ENCODE results near the gene VSIG10L2.

The VSIG10L2 gene

DNA sequence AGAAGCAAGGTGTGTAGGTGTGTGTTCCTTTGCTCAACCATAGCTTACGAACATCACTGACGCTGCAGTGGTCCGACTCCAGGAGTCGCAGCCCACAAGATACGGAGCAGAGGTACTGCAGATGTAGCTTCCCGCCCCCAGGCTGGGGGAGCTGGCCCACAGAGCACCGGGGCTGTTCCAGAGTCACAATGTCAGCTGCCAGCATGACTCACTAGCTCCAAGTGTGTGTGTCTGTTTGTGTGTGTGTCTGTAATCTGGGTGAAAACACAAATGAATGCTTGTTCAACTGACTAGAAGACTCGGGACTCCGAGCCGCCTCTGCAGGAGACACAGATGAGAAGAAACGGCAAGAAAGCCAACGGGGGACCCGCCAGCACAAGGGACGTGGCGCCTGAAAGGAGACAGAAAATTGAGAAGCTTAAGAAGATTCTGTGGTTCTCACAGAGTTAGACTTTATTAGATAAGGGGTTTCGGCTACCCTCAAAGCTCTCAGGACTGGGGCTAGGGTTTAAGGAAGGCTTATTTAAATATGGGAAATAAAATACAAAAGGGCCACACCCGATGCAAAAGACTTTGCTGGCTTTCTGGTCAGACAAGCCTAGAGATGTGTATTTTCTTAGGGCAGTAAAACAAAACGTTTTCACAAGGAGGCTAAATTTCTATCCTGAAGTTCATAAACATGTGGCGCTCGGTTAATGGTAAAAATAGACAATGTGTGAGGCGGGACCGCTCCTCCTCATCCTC lies 10.7 kb downstream of the VSIG10L2 start:
- no peak for ATAC-seq
- TF ChIP-seq BACH2 (CRISPR knock-in tag; IDR thresholded peaks at IDR 0.05; ENCODE audit: borderline replicate concordance) = no peak
- no peak for TF ChIP-seq ESRRG (CRISPR knock-in tag; IDR thresholded peaks at IDR 0.05)
- no peak for TF ChIP-seq OSR1 (CRISPR knock-in tag; IDR thresholded peaks at IDR 0.05)
- TF ChIP-seq RARB (CRISPR knock-in tag; IDR thresholded peaks at IDR 0.05) = no peak
- TF ChIP-seq, protein P1, sequence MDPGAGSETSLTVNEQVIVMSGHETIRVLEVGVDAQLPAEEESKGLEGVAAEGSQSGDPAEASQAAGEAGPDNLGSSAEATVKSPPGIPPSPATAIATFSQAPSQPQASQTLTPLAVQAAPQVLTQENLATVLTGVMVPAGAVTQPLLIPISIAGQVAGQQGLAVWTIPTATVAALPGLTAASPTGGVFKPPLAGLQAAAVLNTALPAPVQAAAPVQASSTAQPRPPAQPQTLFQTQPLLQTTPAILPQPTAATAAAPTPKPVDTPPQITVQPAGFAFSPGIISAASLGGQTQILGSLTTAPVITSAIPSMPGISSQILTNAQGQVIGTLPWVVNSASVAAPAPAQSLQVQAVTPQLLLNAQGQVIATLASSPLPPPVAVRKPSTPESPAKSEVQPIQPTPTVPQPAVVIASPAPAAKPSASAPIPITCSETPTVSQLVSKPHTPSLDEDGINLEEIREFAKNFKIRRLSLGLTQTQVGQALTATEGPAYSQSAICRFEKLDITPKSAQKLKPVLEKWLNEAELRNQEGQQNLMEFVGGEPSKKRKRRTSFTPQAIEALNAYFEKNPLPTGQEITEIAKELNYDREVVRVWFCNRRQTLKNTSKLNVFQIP (CRISPR knock-in tag; IDR thresholded peaks at IDR 0.05; ENCODE audit: borderline replicate concordance, low read depth) = no peak
- no peak for TF ChIP-seq TCF4 (CRISPR knock-in tag; IDR thresholded peaks at IDR 0.05; ENCODE audit: borderline replicate concordance)
- TF ChIP-seq, protein P2, sequence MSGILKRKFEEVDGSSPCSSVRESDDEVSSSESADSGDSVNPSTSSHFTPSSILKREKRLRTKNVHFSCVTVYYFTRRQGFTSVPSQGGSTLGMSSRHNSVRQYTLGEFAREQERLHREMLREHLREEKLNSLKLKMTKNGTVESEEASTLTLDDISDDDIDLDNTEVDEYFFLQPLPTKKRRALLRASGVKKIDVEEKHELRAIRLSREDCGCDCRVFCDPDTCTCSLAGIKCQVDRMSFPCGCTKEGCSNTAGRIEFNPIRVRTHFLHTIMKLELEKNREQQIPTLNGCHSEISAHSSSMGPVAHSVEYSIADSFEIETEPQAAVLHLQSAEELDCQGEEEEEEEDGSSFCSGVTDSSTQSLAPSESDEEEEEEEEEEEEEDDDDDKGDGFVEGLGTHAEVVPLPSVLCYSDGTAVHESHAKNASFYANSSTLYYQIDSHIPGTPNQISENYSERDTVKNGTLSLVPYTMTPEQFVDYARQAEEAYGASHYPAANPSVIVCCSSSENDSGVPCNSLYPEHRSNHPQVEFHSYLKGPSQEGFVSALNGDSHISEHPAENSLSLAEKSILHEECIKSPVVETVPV (CRISPR knock-in tag; IDR thresholded peaks at IDR 0.05) = no peak
- TF ChIP-seq TSHZ2 (CRISPR knock-in tag; IDR thresholded peaks at IDR 0.05) = no peak
- TF ChIP-seq, protein P3, sequence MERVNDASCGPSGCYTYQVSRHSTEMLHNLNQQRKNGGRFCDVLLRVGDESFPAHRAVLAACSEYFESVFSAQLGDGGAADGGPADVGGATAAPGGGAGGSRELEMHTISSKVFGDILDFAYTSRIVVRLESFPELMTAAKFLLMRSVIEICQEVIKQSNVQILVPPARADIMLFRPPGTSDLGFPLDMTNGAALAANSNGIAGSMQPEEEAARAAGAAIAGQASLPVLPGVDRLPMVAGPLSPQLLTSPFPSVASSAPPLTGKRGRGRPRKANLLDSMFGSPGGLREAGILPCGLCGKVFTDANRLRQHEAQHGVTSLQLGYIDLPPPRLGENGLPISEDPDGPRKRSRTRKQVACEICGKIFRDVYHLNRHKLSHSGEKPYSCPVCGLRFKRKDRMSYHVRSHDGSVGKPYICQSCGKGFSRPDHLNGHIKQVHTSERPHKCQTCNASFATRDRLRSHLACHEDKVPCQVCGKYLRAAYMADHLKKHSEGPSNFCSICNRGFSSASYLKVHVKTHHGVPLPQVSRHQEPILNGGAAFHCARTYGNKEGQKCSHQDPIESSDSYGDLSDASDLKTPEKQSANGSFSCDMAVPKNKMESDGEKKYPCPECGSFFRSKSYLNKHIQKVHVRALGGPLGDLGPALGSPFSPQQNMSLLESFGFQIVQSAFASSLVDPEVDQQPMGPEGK (CRISPR knock-in tag; IDR thresholded peaks at IDR 0.05; ENCODE audit: borderline replicate concordance) = no peak
- TF ChIP-seq ARNTL (CRISPR knock-in tag; IDR thresholded peaks at IDR 0.05; ENCODE audit: borderline replicate concordance, low read depth) = no peak
- TF ChIP-seq PPARA (CRISPR knock-in tag; IDR thresholded peaks at IDR 0.05; ENCODE audit: borderline replicate concordance) = no peak
- TF ChIP-seq ZFP3 (CRISPR knock-in tag; IDR thresholded peaks at IDR 0.05) = no peak

DNA sequence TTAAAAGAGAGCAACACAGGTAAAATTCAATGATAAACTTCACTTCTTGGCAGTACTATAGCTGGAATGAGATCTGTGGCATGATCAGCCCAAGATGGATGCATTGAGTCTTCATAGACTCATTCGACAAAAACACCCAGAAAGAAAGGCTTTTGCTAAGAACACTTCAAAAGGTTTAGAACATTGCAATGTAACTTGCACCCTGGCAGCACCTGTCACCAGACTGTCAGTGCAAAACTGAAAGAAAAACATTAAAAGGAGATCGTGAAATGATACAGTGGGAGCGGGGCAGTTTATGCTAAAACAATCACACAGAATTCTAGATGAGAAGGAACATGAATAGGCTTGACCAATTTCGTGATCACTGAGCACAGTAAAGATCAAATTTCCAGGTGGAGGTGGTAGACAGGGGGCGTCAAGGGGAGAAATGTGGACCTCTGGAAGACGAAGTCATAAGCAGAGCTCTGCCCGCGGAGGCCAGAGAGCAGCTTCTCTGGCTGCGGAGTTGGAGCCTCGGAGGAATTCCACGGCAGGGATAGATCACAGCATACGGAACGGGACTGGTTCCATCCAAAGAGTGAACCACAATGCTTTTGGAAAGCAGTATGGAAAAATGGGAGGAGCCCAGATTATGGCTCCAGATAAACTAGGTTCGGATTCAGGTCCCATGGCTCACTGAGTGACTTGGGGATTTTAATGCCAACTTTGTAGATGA lies 11.9 kb downstream of the VSIG10L2 start:
- no peak for TF ChIP-seq PPARA (CRISPR knock-in tag; IDR thresholded peaks at IDR 0.05; ENCODE audit: borderline replicate concordance)
- no peak for TF ChIP-seq TCF4 (CRISPR knock-in tag; IDR thresholded peaks at IDR 0.05; ENCODE audit: borderline replicate concordance)
- TF ChIP-seq TOX (CRISPR knock-in tag; IDR thresholded peaks at IDR 0.05; ENCODE audit: borderline replicate concordance) = no peak
- TF ChIP-seq, protein P3 (CRISPR knock-in tag; IDR thresholded peaks at IDR 0.05; ENCODE audit: borderline replicate concordance) = no peak
- no peak for TF ChIP-seq CSDC2 (CRISPR knock-in tag; IDR thresholded peaks at IDR 0.05)
- TF ChIP-seq ZNF8 (CRISPR knock-in tag; IDR thresholded peaks at IDR 0.05) = no peak
- no peak for TF ChIP-seq ZC3H10 (CRISPR knock-in tag; IDR thresholded peaks at IDR 0.05)
- no peak for ATAC-seq

GRCh38 chr11:125958872-125959400 lies 13.1 kb downstream of the VSIG10L2 start:
- TF ChIP-seq ZC3H10 (CRISPR knock-in tag; IDR thresholded peaks at IDR 0.05) (no peak), CSDC2 (CRISPR knock-in tag; IDR thresholded peaks at IDR 0.05) (no peak)

More at GRCh38 chr11:125958872-125959400, 13.1 kb downstream of the VSIG10L2 start:
- no peak for ATAC-seq

Measured in SK-N-SH treated with all-trans-retinoic acid at 6 μM for 48 hours (cell line).